Ishikawa (cell line): ENCODE results near the gene SAE1.

Source experiments
- CEBPB ChIP-seq: IDR thresholded peaks from 2 replicates; pipeline ENCODE4 v1.6.1; 2012
- CREB1 ChIP-seq: IDR thresholded peaks from 2 replicates; pipeline ENCODE4 v1.6.1; 2012; ENCODE audit warnings: low read depth
- EGR1 ChIP-seq: IDR thresholded peaks from 2 replicates; pipeline ENCODE4 v1.6.1; 2012
- EP300 ChIP-seq: IDR thresholded peaks from 2 replicates; pipeline ENCODE4 v1.6.1; 2012; ENCODE audit warnings: borderline replicate concordance
- FOXM1 ChIP-seq: IDR thresholded peaks from 2 replicates; pipeline ENCODE4 v1.6.1; 2012; ENCODE audit warnings: low read depth, borderline replicate concordance
- MAX ChIP-seq: IDR thresholded peaks from 2 replicates; pipeline ENCODE4 v1.6.1; 2012
- NFIC ChIP-seq: IDR thresholded peaks from 2 replicates; pipeline ENCODE4 v1.6.1; 2012
- RAD21 ChIP-seq: IDR thresholded peaks from 2 replicates; pipeline ENCODE4 v1.6.1; 2012; ENCODE audit warnings: low read depth
- REST ChIP-seq: IDR thresholded peaks from 2 replicates; pipeline ENCODE4 v1.6.1; 2012; ENCODE audit warnings: low read depth, mild to moderate bottlenecking
- TAF1 ChIP-seq: IDR thresholded peaks from 2 replicates; pipeline ENCODE4 v1.6.1; 2012; ENCODE audit warnings: low read depth, mild to moderate bottlenecking
- TCF12 ChIP-seq: IDR thresholded peaks from 2 replicates; pipeline ENCODE4 v1.6.1; 2012; ENCODE audit warnings: low read depth
- YY1 ChIP-seq: IDR thresholded peaks from 2 replicates; pipeline ENCODE4 v1.6.1; 2012; ENCODE audit warnings: low read depth
- ZBTB7A ChIP-seq: IDR thresholded peaks from 2 replicates; pipeline ENCODE4 v1.6.1; 2012; ENCODE audit warnings: low read depth

- TF ChIP-seq TCF12 = no peak
- no peak for TF ChIP-seq YY1
- 0 out of 2 replicates have a peak, but pooled peaks have one; percentile 17 for TF ChIP-seq NFIC
- no peak for TF ChIP-seq EP300
- TF ChIP-seq CEBPB = no peak
- TF ChIP-seq ZBTB7A = no peak
- TF ChIP-seq MAX = no peak
- TF ChIP-seq TAF1 = no peak
- TF ChIP-seq REST = no peak
- TF ChIP-seq RAD21 = no peak
- no peak for TF ChIP-seq EGR1
- TF ChIP-seq FOXM1 = no peak
- no peak for TF ChIP-seq CREB1
These were observed 59.6 kb downstream of the SAE1 start for GRCh38 chr19:47190167-47190727.
